ENCODE results near the gene TGFBR1. TPM values are rescaled to one million over a fixed set of nuclear protein-coding genes. Genes with fewer than 3 reads are reported as not detected.

TGFBR1 gene
- total RNA-seq, 1 donor from 2014 or later = 75.8 TPM

DNA sequence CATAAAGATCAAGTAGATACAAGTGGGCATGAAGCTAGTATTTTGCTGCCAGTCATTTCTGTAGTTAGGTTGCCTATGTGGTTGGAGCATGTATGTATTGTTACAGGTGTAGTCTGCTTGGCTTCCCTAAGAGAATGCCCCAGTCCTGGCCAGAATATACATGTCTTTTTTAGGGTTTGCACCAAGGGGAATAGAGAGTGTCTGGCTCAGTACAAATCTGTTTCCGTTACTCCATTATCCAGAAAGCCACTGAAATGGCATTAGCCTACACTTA, 23.2 kb downstream of the TGFBR1 start:
- FAIRE-seq = no peak

DNA sequence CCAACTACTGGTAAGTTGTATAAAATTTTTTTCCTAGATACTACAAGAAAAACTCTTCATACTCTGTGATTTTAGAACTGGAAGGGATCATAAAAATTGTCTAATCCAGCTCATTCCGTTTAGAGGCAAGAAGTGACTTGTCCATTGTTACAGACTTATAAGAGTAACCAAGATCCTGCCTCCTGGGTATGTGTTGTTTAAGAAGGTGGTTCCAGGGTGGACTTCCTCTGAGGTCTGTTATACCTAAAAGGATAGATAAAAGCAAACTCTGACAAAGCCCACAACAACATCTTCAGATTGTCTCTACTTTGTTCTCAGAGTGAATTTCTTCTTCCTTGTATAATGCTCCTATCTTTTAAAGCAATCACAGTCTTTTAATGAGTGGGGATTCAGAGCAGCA, 24.2 kb downstream of the TGFBR1 start:
- FAIRE-seq (no peak), DNase-seq (ENCODE audit: low spot score in 2 of 2) (no peak)

More for the DNA sequence above, 23.2 kb downstream of the TGFBR1 start:
- no peak for DNase-seq (ENCODE audit: low spot score in 2 of 2)

DNA sequence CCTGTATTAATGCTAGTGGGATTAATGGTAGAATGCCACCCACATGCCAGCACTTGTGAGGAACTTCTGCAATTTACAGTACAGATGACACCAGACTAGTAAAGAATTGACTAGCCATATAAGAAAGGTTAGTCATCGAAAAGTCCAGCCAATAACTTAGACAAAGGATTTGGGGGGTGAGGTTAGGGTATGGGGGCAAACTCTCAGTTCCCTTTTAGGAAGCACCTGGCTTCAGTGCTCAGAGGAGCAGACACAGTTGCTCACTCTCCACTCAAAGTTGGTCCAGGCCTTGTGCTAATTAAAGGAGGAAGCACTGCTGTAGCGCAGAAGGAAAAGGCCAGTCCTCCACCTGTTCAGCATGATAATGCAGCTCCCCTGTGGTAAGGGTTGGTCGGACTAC, 25.2 kb downstream of the TGFBR1 start:
- DNase-seq (ENCODE audit: low spot score in 2 of 2) (no peak), FAIRE-seq (no peak)

DNA sequence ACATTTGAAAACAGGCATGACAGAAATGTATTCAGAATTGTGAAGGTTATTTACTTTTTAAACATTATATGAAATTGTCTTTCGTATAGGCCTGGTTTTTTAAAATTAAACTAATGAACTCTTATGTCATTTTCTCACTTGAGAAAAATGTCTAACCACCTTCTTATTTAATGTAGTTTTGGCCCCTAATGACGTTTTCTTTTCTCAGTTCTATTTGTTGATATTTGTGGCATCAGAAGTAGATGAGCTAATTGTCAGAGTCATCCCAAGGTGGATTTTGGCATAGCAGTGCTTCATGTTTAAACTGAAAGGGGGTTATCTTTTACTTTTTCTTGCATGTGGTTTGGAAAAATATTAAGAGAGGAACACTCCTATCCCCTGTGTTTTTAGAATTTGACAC, 28.2 kb downstream of the TGFBR1 start:
- no peak for FAIRE-seq

DNA sequence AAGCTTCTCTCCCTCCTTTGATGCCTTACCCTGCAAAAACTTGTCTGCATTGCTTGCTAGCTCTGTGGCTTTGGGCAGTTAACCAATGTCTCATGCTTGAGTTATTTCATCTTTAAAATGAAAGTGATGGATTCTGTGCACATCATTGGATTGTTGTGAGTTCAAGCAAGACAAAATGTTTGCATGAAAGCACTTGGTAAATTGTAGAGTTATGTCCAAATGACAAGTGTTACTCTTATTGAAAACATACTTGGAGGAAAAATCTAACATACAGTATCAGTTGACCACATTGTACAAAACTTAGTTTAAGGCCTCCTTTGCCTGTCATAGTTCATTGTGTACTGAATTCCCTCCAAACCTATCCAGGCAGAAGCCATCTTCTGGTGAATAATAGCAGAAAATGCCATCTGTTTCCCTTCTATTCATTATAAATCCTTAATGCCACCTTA, 30.0 kb downstream of the TGFBR1 start:
- DNase-seq (ENCODE audit: low spot score in 2 of 2) (no peak), FAIRE-seq (no peak)

More for the DNA sequence above, 28.2 kb downstream of the TGFBR1 start:
- no peak for DNase-seq (ENCODE audit: low spot score in 2 of 2)

DNA sequence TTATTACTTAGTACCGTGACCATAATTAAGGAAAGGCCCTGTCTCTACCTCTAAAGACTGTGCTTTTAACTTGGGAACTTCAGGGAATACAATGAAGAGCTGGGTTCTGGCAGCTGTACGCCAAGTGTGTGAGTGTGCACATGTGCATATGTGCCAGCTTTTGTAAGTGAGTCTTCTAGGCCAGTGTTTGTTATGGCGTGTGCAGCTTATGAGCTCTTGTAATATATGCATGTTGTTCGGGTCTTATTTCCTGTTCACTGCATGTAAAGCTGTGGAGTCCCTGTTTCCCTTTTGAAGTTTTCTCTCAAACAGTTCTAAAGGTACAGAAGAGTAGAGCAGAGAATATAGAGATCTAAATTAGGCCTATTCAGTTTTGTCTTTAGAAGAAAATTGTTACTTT, 30.5 kb downstream of the TGFBR1 start:
- FAIRE-seq = no peak
- DNase-seq (ENCODE audit: low spot score in 2 of 2) = no peak

DNA sequence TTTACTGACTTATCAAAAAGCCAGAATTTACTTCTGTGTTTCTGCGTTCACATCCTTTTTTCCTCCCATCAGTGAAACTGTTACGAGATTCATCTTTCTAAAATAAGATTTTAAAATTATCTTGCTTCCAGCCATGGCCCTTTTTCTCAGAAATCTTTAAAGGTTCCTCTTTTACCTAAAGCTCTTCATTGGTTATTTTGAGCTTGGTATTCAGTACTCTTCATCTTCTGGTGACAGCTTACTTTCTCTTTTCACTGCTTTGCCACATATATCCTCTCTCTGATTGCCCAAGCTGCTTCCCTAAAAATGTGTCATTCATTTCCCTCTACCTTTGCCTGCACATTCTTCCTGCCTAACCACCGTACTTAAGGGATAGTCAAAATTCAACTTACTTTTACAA, 32.3 kb downstream of the TGFBR1 start:
- DNase-seq (ENCODE audit: low spot score in 2 of 2) = no peak
- no peak for FAIRE-seq

DNA sequence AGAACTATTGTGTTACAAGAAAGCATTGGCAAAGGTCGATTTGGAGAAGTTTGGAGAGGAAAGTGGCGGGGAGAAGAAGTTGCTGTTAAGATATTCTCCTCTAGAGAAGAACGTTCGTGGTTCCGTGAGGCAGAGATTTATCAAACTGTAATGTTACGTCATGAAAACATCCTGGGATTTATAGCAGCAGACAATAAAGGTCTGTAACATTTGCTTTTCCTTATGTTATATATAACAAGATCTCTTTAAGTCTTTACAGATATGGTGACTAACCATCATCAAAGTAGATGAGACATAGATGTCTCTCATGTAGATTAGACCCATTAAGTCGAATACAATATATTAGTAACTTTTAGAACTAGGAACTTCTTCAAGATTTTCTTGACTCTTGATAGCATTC, 33.0 kb downstream of the TGFBR1 start:
- DNase-seq (ENCODE audit: low spot score in 2 of 2) = no peak
- FAIRE-seq = no peak

DNA sequence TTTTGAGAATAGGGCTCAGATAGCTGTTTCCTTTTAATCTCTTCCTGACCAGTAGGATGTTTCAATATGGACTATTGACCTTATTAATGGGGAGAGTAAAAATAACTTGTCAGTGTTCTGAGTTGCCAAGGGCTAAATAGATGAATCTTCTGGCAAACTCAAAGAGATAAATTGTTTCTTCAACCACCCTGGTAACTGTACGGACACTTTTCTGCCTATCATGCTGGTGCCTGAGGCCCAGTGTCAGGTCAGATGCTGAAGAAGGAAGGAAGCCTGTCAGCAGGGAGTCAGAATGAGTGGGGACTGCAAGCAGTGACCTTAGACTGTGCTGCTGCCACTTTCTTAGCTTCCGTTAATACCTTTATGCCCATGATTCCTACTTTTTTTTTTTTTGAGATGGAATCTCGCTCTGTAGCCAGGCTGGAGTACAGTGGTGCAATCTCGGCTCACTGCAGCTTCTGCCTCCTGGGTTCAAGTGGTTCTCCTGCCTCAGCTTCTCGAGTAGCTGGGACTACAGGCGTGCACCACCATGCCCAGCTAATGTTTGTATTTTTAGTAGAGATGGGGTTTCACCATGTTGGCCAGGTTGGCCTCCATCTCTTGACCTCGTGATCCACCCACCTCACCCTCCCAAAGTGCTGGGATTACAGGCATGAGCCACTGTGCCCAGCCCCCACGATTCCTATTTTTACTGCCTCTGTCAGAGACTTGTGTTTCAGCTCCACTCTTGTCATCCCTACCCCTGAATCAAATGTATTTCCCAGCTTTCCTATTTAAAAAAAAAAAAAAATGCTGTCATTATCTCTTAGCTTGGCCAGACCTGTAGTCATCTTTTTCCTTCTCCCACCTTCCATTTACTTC, 33.7 kb downstream of the TGFBR1 start:
- no peak for DNase-seq (ENCODE audit: low spot score in 2 of 2)
- FAIRE-seq = no peak

DNA sequence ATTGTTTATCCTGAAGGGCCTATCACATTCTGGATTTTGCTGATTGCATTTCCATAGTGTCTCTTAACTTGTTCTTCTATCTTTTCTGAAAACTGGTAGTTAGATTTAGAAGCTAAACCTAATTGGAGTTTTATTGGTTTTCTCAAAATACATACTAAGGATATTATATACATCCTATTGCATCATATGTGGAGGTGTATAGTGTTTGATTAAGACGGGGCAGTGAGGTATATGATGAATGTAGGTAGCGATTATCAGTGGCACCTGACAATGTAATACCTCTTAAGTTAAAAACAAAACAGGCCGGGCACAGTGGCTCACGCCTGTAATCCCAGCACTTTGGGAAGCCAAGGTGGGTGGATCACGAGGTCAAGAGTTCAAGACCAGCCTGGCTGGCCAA, 35.0 kb downstream of the TGFBR1 start:
- DNase-seq (ENCODE audit: low spot score in 2 of 2) (no peak), FAIRE-seq (no peak)

DNA sequence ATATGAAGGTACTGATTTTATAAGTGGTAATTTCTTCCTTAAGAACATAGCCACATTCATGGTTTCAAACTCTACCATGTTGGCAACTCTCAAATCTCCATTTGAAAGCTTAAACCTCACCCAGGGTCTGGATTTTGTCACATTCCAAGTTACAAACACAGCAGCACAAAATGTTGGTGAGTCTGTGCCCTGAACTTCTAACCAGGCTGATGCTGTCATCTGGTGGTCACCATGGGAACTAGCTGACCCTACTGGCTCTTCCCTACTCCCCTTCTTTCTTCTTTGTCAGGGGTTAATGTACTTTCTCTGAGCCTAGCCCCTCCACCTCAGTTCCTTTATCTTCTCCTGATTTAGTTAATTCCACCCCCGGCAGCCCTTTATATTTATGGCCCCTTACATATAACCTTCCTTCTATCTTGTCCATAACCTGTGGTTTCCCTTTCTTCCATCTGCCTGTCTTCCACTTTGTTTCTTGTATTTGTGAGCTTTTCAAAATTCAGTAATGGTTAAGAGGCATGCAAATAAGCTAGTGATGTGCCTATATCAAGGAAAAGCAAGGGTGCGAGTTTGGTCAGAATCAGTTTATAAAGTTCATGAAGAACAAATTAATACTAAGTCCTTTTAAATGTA, 35.9 kb downstream of the TGFBR1 start:
- peak; percentile 10 to 36 for DNase-seq (ENCODE audit: low spot score in 2 of 2)
- FAIRE-seq = no peak

DNA sequence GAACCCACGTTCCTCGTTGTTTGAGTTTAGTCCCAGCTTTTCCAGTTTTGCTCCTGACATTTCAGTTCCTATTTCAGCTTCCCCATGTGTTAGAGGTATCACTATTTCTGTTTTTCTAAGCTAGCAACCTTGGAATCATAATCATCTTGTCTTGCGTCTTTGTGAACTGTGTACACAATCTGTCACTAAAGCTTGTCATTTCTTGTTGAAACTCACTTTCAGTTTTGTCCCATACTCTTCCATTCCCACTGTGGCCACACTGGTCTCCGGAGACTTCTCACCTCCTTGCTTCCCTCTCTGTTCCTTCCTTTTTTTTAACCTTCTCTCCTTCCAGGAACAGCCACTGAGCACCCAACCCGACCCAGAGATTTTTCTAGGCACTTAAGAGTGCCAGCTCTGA, 36.9 kb downstream of the TGFBR1 start:
- DNase-seq (ENCODE audit: low spot score in 2 of 2) = no peak
- FAIRE-seq = no peak

DNA sequence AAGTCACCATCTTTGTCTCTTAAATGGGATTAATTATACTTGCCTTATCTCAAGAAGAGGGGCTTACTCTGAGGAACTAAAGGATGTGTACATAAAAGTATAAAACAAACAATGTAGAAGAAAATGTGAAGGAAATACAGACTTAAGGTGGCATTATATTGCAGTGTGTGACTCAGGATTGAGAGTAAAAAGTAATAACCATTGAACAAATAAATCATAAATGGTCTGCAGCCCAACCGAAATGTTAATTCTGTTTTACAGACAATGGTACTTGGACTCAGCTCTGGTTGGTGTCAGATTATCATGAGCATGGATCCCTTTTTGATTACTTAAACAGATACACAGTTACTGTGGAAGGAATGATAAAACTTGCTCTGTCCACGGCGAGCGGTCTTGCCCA, 37.4 kb downstream of the TGFBR1 start:
- FAIRE-seq = no peak
- no peak for DNase-seq (ENCODE audit: low spot score in 2 of 2)

DNA sequence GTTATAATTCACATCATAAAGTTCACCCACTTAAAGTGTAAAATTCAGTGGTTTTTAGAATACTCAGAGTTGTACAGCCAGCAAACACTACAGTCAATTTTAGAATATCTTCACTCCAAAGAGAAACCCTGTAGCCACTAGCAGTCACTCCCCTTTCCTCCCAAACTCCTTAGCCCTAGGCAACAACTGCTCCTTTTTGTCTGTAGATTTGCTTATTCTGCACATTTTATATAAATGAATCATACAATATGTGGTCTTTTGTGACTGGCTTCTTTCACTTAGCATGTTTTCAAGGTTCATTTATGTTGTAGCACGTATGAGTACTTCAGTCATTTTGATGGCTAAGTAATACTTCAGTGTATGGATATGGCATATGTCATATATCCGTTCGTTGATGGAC, 38.7 kb downstream of the TGFBR1 start:
- DNase-seq (ENCODE audit: low spot score in 2 of 2) (no peak), FAIRE-seq (no peak)

DNA sequence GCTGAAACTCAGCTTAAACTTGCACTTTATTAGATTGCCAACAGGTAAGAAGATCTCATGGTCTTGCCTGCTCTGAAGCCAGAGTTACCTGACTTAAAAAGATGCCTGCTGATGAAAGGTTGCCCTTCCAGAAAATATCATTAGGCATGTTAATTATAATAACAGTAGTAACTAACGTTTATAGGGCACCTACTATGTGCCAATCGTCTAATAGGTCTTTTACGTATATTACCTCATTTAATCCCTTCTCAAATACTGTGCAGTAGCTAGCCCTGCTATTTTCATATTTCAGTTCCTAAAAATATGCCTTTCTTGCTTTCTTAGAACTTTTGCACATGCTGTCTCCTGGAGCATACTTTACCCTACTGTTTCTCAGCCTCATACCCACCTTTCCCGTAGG, 40.1 kb downstream of the TGFBR1 start:
- FAIRE-seq (no peak), DNase-seq (ENCODE audit: low spot score in 2 of 2) (no peak)

DNA sequence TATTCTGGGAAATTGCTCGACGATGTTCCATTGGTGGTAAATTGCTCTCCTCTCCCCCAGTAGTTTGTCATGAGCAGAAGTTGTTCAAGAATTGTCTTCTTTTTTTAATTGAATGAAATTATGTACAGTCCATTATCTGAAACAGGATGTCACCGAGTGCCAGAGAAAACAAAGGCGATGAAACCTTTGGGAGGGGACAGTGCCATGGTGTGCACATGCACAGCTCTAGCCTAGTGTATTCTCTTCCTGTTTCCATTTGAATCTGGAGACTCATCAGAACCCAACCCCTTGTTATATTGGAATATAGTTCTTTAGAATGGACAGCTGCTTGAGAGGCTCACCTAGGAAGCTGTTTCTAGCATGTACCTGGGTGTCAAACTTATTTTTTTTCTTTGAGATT, 41.7 kb downstream of the TGFBR1 start:
- FAIRE-seq (no peak), DNase-seq (ENCODE audit: low spot score in 2 of 2) (no peak)

DNA sequence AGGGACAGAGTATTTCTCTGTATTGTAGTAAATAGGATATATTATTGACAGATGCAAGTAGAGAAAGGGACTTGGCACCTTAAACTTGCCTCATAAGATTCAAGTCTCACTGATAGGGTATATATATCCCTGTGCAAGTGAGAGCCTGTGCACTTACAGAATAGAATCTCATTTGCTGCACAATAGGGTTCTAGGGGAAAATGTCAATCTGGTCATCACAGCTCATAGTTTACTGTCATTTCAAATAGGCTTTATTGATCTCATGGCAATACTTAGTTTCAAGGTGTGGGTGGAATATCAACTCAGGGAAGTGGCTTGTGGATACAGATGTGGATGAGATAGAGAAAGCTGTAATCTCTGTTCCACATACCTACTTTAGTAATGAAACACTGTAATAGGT, 42.3 kb downstream of the TGFBR1 start:
- FAIRE-seq (no peak), DNase-seq (ENCODE audit: low spot score in 2 of 2) (no peak)

DNA sequence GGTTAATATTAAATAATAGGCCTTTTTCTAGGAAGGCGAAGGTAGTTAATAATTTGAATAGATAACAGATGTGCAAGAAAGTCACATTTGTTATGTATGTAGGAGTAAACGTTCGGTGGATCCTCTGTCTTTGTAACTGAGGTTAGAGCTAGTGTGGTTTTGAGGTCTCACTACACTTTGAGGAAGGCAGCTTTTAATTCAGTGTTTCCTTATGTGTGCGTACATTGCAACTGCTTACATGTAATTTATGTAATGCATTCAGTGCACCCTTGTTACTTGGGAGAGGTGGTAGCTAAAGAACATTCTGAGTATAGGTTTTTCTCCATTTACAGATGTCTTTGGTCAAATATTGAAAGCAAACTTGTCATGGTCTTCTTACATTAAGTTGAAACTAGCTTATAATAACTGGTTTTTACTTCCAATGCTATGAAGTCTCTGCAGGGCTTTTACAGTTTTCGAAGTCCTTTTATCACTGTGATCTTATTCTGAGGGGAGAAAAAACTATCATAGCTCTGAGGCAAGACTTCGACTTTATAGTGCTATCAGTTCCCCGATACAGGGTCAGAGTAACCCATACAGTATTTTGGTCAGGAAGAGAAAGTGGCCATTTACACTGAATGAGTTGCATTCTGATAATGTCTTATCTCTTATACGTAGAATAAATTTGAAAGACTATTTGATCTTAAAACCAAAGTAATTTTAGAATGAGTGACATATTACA, 45.7 kb downstream of the TGFBR1 start:
- DNase-seq (ENCODE audit: low spot score in 2 of 2) = no peak
- FAIRE-seq = no peak

DNA sequence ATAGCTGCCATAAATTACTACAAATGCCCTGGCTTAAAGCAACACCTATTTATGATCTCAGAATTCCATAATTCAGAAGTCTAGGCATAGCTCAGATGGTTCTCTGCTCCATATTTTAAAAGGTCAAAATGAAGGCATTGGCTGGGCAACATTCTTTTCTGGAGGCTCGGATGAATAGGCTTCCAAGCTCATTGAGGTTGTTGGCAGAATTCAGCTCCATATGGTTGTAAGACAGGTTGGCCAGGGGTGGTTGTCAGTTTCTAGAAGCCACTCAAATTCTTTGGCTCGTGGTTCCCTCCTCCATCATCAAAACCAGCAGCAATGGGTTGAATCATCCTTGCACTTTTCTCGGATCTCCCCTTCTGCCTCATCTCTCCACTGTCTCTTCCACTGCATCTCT, 49.4 kb downstream of the TGFBR1 start:
- no peak for FAIRE-seq

DNA sequence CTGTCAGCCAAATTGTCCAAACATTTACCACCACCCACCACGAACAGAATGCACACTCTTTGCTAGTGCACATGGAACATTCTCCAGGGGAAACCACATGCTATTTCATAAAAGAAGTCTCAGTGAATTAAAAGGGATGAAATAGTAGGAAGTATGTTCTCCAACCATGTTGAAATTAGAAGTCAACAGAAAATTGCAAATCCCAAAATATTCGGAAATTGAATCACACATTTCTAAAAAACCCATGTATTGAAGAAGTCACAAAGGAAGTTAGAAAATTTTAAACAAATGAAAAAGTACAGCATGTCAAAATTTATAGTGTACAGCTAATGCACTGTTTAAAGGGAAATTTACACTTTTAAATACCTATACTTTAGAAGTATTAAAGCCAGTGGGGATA, 50.8 kb downstream of the TGFBR1 start:
- no peak for DNase-seq (ENCODE audit: low spot score in 2 of 2)
- FAIRE-seq = no peak

More for the DNA sequence above, 49.4 kb downstream of the TGFBR1 start:
- no peak for DNase-seq (ENCODE audit: low spot score in 2 of 2)

DNA sequence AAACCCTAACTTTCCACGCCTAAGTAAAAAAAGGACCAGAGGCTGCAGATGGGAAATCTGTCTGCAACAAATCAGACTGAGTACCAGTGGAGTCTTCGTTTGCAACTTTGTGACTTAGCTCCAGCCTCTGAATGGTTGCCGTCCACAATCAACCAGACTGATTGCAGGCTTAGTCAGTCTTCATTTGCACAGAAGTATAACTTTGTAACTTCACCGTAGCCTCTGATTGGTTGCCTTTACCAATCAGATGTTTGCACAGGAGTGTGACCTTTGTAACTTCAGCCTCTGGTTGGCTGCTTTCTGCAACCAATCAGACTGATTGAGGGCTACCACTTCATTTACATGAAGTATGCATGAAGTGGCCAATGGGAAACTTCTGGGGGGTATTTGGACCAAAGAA, 53.7 kb downstream of the TGFBR1 start:
- no peak for DNase-seq (ENCODE audit: low spot score in 2 of 2)
- no peak for FAIRE-seq

DNA sequence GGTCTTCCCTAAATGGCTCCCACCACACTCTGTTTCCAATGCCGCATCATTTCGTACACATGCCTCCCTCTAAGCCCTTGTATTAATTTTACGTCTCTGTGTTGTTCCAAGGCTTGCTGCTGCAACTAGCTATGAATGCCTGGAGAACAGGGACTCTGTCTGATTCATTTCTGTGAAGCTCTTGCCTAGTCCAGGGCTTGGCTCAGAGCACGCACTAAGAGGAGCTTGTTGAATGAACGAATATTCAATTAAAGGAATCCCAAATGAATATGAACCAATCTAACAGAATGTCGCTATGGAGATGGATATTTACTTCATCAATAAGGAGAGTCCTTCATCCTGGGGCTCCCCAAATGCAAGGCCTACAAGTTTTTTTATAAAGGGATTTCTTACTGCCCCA, 55.3 kb downstream of the TGFBR1 start:
- DNase-seq (ENCODE audit: low spot score in 2 of 2) = no peak
- FAIRE-seq = no peak
